SK-N-SH (cell line): ENCODE data around the gene TCEAL9. TPM values are rescaled to one million over a fixed set of nuclear protein-coding genes. Genes with fewer than 3 reads are reported as not detected.
A peak's percentile ranks its signal among the peaks of the same experiment; 100 is the strongest.

Experiments
- CTCF ChIA-PET: fragments of 300-600, 350-600 bp; formaldehyde crosslinking; extraction: SDS; loops from one replicate; lab custom pipeline; 2021; lab: Yijun Ruan, JAX
- POLR2A ChIA-PET: fragments of 350-600 bp; sonication (Branson Sonifier 250); formaldehyde crosslinking; extraction: SDS; loops from one replicate; lab custom pipeline; 2020; ENCODE audit warnings: antibody characterized with exemption, inconsistent platforms; lab: Yijun Ruan, JAX
- DNase-seq: peaks from one replicate; pipeline ENCODE4 v3.0.0; 2012
- H2AFZ ChIP-seq: fragments of 200-600 bp; sonication (generic); 2 replicates; pipeline ENCODE4 v1.8.1; 2016; ENCODE audit warnings: antibody characterized with exemption, mild to moderate bottlenecking, low read depth
- H3F3A ChIP-seq: fragments of 200-600 bp; sonication (generic); replicated peaks from 2 replicates; pipeline ENCODE3; 2016; ENCODE audit warnings: antibody characterized with exemption, mild to moderate bottlenecking; ENCODE audit not compliant: insufficient read depth
- H3K27ac ChIP-seq, 2 experiments: fragments of 200-500 bp in 1 of 2; fragments of 200-600 bp in 1 of 2; sonication (Bioruptor generic) in 1 of 2; sonication (generic), shearing (Covaris generic) in 1 of 2; 2 replicates each; pipeline versions ENCODE4 v1.5.1 to v1.6.1; 2014 to 2016; ENCODE audit warnings: low read depth in 2 of 2, inconsistent platforms in 1 of 2, low read length in 1 of 2, mild to moderate bottlenecking in 1 of 2, mixed read lengths in 1 of 2
- H3K27me3 ChIP-seq: fragments of 200-600 bp; sonication (generic), shearing (Covaris generic); 2 replicates; pipeline ENCODE4 v1.6.1; 2016; ENCODE audit warnings: mixed run types; ENCODE audit not compliant: insufficient read depth
- H3K36me3 ChIP-seq, 2 experiments: fragments of 200-500 bp in 1 of 2; fragments of 200-600 bp in 1 of 2; sonication (Bioruptor generic) in 1 of 2; sonication (generic) in 1 of 2; replicated peaks in 1 of 2; 2 replicates each; pipeline versions ENCODE3 to v1.5.1; 2014 to 2016; ENCODE audit warnings: low read length in 1 of 2, mild to moderate bottlenecking in 1 of 2; ENCODE audit not compliant: insufficient read depth in 2 of 2, control insufficient read depth in 1 of 2
- H3K4me1 ChIP-seq, 2 experiments: fragments of 200-500 bp in 1 of 2; fragments of 200-600 bp in 1 of 2; sonication (Bioruptor generic) in 1 of 2; sonication (generic), shearing (Covaris generic) in 1 of 2; 2 replicates each; pipeline versions ENCODE4 v1.5.1 to v1.6.1; 2014 to 2016; ENCODE audit warnings: low read depth in 1 of 2, low read length in 1 of 2, mixed run types in 1 of 2; ENCODE audit not compliant: insufficient read depth in 2 of 2, control insufficient read depth in 1 of 2
- H3K4me2 ChIP-seq: fragments of 200-600 bp; sonication (generic), shearing (Covaris generic); 2 replicates; pipeline ENCODE4 v1.6.1; 2017; ENCODE audit warnings: mixed run types
- H3K4me3 ChIP-seq, 2 experiments: fragments of 200-500 bp in 1 of 2; fragments of 200-600 bp in 1 of 2; sonication (Bioruptor generic) in 1 of 2; sonication (generic), shearing (Covaris generic) in 1 of 2; 2 replicates each; pipeline versions ENCODE4 v1.5.1 to v1.8.1; 2014 to 2016; ENCODE audit warnings: low read depth in 2 of 2, inconsistent platforms in 1 of 2, low read length in 1 of 2, mild to moderate bottlenecking in 1 of 2, mixed read lengths in 1 of 2, moderate library complexity in 1 of 2
- H3K79me2 ChIP-seq: fragments of 200-600 bp; sonication (generic); 2 replicates; pipeline ENCODE4 v1.8.1; 2017; ENCODE audit warnings: mild to moderate bottlenecking; ENCODE audit not compliant: insufficient read depth
- H3K9ac ChIP-seq: fragments of 200-600 bp; sonication (generic); 2 replicates; pipeline ENCODE4 v1.6.1; 2017; ENCODE audit warnings: mixed run types
- H3K9me2 ChIP-seq: fragments of 200-600 bp; sonication (generic); 2 replicates; pipeline ENCODE4 v1.6.1; 2017; ENCODE audit warnings: mixed run types
- H3K9me3 ChIP-seq: fragments of 200-600 bp; sonication (generic); 2 replicates; pipeline ENCODE4 v1.6.1; 2017; ENCODE audit warnings: mixed run types, mild to moderate bottlenecking, moderate library complexity
- H4K20me1 ChIP-seq: fragments of 200-600 bp; sonication (generic); 2 replicates; pipeline ENCODE4 v1.6.1; 2017; ENCODE audit warnings: mild to moderate bottlenecking, mixed run types; ENCODE audit not compliant: insufficient read depth
- GABPA ChIP-seq: IDR thresholded peaks from 2 replicates; pipeline ENCODE4 v1.4.0; 2012; ENCODE audit warnings: low read depth, mild to moderate bottlenecking
- JUND ChIP-seq: IDR thresholded peaks from 2 replicates; pipeline ENCODE4 v1.4.0; 2012
- POLR2AphosphoS5 ChIP-seq: IDR thresholded peaks from 2 replicates; pipeline ENCODE4 v1.6.1; 2012; ENCODE audit warnings: low read depth, low read length
- RAD21 ChIP-seq: IDR thresholded peaks from 2 replicates; pipeline ENCODE4 v1.6.1; 2012; ENCODE audit warnings: mild to moderate bottlenecking, low read length
- RCOR1 ChIP-seq: fragments of 150-350 bp; IDR thresholded peaks from 2 replicates; pipeline ENCODE4 v1.6.1; 2017; ENCODE audit warnings: antibody characterized with exemption, low read length
- TAF1 ChIP-seq: IDR thresholded peaks from 2 replicates; pipeline ENCODE4 v1.6.1; 2012; ENCODE audit warnings: low read depth, mild to moderate bottlenecking, low read length, moderate library complexity, borderline replicate concordance
- TCF12 ChIP-seq: IDR thresholded peaks from 2 replicates; pipeline ENCODE4 v1.4.0; 2012
- TEAD4 ChIP-seq: IDR thresholded peaks from 2 replicates; pipeline ENCODE4 v1.4.0; 2012; ENCODE audit warnings: mild to moderate bottlenecking, borderline replicate concordance; ENCODE audit not compliant: insufficient read depth
- WGBS: methylation state at CpG from one replicate; pipeline ENCODE4 v1.1.6; 2017; ENCODE audit warnings: low lambda C conversion rate; 5-methylcytosine and 5-hydroxymethylcytosine counted together
- polyA plus RNA-seq, 3 experiments: library from polyadenylated mRNA; depleted of rRNA; stranded (reverse); fragments of >200 nt; gene quantifications; 2 replicates each; pipeline ENCODE4 v1.2.3, GENCODE V29; 2012
- TF ChIP-seq, protein P1 (sequence below): IDR thresholded peaks from 2 replicates; pipeline ENCODE4 v1.4.0; 2012; ENCODE audit warnings: low read depth, borderline replicate concordance
- TF ChIP-seq, protein P2 (sequence below): IDR thresholded peaks from 2 replicates; pipeline ENCODE4 v1.6.1; 2012; ENCODE audit warnings: mild to moderate bottlenecking, low read depth, low read length, moderate library complexity
- TF ChIP-seq, protein P3 (sequence below): fragments of 200-600 bp; sonication (generic); IDR thresholded peaks from 2 replicates; pipeline ENCODE4 v1.6.1; 2017; ENCODE audit warnings: antibody characterized with exemption, mild to moderate bottlenecking, moderate library complexity
- TF ChIP-seq, protein P4 (sequence below): fragments of 150-350 bp; IDR thresholded peaks from 2 replicates; pipeline ENCODE4 v1.6.1; 2017; ENCODE audit warnings: antibody characterized with exemption, low read length, low read depth, borderline replicate concordance

The TCEAL9 gene
- polyA plus RNA-seq, 1 of the 3 experiments (the other 2 are of a cell fraction): 27.7 TPM

DNA sequence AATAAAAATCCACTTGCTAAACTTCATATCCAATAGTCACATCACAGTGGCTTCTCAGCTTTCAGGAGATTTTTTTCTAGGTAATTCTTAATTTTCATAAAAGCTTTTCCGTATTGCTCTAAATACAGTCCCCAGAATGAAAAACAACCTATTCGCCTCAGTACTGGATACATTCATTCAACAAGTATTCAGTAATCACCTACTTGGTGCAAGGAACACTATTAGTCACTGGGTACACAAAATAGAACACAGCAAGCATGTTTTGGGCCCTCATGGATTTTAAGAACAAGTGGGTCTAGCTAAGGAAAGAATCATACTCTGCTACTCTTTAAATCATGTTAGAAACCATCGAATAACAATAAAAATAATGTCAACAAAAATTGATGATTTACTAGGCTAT is 17.3 kb downstream of the TCEAL9 start:
- CTCF ChIA-PET: interaction anchor here (1.0 kb wide), 1 partner anchor 13 kb away, joined by 3 read pairs; no protein-coding TSS in a partner anchor
- no peak overlapping the region for H3K4me3 ChIP-seq
- no peaks in the 10 kb centered on the region for H3K9me2 ChIP-seq
- H2AFZ ChIP-seq: peak overlapping the region; percentile 47; the same call in 1 of the 2 replicates
- no peak overlapping the region for H3K9ac ChIP-seq
- no peaks in the 10 kb centered on the region; the same call in 1 of the 2 replicates for H3K27me3 ChIP-seq
- DNase-seq: no peak
- H4K20me1 ChIP-seq: no peaks in the 10 kb centered on the region
- H3F3A ChIP-seq: peaks cover 2% of the 10 kb centered on the region
- peaks cover 12% of the 10 kb centered on the region; the same call in 1 of the 2 replicates for H3K79me2 ChIP-seq
- no peaks in the 10 kb centered on the region for H3K9me3 ChIP-seq
- POLR2A ChIA-PET: no interaction called here
- WGBS: 41% methylated on average over 3 of the region's 3 CpGs
- no peak overlapping the region for H3K4me2 ChIP-seq
- H3K36me3 ChIP-seq: peaks cover 0 to 4% of the 10 kb centered on the region in 2 experiments
- peaks cover 0 to 4% of the 10 kb centered on the region in 2 experiments; a peak in 1 of 4 replicates for H3K4me1 ChIP-seq
- H3K27ac ChIP-seq: no peak overlapping the region
- TF ChIP-seq RCOR1: no peak
- TF ChIP-seq POLR2AphosphoS5: no peak
- TF ChIP-seq JUND: no peak
- TF ChIP-seq, protein P1, sequence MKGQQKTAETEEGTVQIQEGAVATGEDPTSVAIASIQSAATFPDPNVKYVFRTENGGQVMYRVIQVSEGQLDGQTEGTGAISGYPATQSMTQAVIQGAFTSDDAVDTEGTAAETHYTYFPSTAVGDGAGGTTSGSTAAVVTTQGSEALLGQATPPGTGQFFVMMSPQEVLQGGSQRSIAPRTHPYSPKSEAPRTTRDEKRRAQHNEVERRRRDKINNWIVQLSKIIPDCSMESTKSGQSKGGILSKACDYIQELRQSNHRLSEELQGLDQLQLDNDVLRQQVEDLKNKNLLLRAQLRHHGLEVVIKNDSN: no peak
- TF ChIP-seq, protein P2, sequence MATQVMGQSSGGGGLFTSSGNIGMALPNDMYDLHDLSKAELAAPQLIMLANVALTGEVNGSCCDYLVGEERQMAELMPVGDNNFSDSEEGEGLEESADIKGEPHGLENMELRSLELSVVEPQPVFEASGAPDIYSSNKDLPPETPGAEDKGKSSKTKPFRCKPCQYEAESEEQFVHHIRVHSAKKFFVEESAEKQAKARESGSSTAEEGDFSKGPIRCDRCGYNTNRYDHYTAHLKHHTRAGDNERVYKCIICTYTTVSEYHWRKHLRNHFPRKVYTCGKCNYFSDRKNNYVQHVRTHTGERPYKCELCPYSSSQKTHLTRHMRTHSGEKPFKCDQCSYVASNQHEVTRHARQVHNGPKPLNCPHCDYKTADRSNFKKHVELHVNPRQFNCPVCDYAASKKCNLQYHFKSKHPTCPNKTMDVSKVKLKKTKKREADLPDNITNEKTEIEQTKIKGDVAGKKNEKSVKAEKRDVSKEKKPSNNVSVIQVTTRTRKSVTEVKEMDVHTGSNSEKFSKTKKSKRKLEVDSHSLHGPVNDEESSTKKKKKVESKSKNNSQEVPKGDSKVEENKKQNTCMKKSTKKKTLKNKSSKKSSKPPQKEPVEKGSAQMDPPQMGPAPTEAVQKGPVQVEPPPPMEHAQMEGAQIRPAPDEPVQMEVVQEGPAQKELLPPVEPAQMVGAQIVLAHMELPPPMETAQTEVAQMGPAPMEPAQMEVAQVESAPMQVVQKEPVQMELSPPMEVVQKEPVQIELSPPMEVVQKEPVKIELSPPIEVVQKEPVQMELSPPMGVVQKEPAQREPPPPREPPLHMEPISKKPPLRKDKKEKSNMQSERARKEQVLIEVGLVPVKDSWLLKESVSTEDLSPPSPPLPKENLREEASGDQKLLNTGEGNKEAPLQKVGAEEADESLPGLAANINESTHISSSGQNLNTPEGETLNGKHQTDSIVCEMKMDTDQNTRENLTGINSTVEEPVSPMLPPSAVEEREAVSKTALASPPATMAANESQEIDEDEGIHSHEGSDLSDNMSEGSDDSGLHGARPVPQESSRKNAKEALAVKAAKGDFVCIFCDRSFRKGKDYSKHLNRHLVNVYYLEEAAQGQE: no peak
- TF ChIP-seq GABPA: no peak
- no peak for TF ChIP-seq TCF12
- no peak for TF ChIP-seq TAF1
- TF ChIP-seq, protein P3, sequence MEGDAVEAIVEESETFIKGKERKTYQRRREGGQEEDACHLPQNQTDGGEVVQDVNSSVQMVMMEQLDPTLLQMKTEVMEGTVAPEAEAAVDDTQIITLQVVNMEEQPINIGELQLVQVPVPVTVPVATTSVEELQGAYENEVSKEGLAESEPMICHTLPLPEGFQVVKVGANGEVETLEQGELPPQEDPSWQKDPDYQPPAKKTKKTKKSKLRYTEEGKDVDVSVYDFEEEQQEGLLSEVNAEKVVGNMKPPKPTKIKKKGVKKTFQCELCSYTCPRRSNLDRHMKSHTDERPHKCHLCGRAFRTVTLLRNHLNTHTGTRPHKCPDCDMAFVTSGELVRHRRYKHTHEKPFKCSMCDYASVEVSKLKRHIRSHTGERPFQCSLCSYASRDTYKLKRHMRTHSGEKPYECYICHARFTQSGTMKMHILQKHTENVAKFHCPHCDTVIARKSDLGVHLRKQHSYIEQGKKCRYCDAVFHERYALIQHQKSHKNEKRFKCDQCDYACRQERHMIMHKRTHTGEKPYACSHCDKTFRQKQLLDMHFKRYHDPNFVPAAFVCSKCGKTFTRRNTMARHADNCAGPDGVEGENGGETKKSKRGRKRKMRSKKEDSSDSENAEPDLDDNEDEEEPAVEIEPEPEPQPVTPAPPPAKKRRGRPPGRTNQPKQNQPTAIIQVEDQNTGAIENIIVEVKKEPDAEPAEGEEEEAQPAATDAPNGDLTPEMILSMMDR: no peak
- TF ChIP-seq RAD21: no peak
- TF ChIP-seq, protein P4, sequence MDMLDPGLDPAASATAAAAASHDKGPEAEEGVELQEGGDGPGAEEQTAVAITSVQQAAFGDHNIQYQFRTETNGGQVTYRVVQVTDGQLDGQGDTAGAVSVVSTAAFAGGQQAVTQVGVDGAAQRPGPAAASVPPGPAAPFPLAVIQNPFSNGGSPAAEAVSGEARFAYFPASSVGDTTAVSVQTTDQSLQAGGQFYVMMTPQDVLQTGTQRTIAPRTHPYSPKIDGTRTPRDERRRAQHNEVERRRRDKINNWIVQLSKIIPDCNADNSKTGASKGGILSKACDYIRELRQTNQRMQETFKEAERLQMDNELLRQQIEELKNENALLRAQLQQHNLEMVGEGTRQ: no peak
- no peak for TF ChIP-seq TEAD4
